Right lobe of liver (tissue), 6 donors: ENCODE data around the gene DCLK3. TPM values are rescaled to one million over a fixed set of nuclear protein-coding genes. Genes with fewer than 3 reads are reported as not detected.
A peak's percentile ranks its signal among the peaks of the same experiment; 100 is the strongest.

ENCODE experiments used
- ATAC-seq, 4 donors: fragments of 200-7000 bp; cut with Tn5 transposase; one replicate each; pipeline ENCODE4 v1.9.1; 2020; ENCODE audit warnings: mild to moderate bottlenecking in 4 of 4, moderate library complexity in 4 of 4
- DNase-seq, 3 donors: peaks; one replicate each; pipeline ENCODE4 v3.0.0-alpha.2; 2020
- H3K27ac ChIP-seq, 3 donors: fragments of 200-600 bp; one replicate each; pipeline ENCODE4 v1.8.0; 2022
- H3K27me3 ChIP-seq, 2 donors: fragments of 200-600 bp; one replicate each; pipeline ENCODE4 v1.8.0; 2022
- H3K36me3 ChIP-seq, 4 donors: fragments of 200-600 bp; sonication (generic) in 1 of 4; one replicate each; pipeline versions ENCODE4 v1.5.1 to v1.8.0; 2017 to 2022; ENCODE audit warnings: control low read depth in 1 of 4
- H3K4me1 ChIP-seq, 4 donors: fragments of 200-600 bp; sonication (generic) in 1 of 4; one replicate each; pipeline versions ENCODE4 v1.5.1 to v1.8.0; 2017 to 2022; ENCODE audit warnings: control low read depth in 1 of 4
- H3K4me3 ChIP-seq, 3 donors: fragments of 200-600 bp; one replicate each; pipeline ENCODE4 v1.8.0; 2022
- H3K9me3 ChIP-seq, 4 donors: fragments of 200-600 bp; sonication (generic) in 1 of 4; one replicate each; pipeline versions ENCODE4 v1.5.1 to v1.8.0; 2017 to 2022; ENCODE audit warnings: control low read depth in 1 of 4
- CTCF ChIP-seq, 4 donors: fragments of 200-600 bp in 3 of 4; fragments of 450-650 bp in 1 of 4; IDR thresholded peaks; one replicate each; pipeline versions ENCODE4 v1.5.1 to v1.8.0; 2016 to 2022; ENCODE audit warnings: antibody characterized with exemption in 4 of 4, mild to moderate bottlenecking in 2 of 4
- POLR2A ChIP-seq: fragments of 450-650 bp; IDR thresholded peaks from one replicate; pipeline ENCODE4 v1.6.1; 2017; ENCODE audit warnings: antibody characterized with exemption, mild to moderate bottlenecking
- WGBS: methylation state at CpG from one replicate; pipeline ENCODE4 v1.1.6; 2018; ENCODE audit warnings: low coverage, low lambda C conversion rate; ENCODE audit not compliant: insufficient coverage; ENCODE audit errors: missing lambda C conversion rate; 5-methylcytosine and 5-hydroxymethylcytosine counted together
- intact Hi-C, 2 donors: fragments of 100-400 bp; cut with DNase I; formaldehyde crosslinking; loops; one replicate each; pipeline versions ENCODE4 v1.11.2 to v1.14.1; 2022
- total RNA-seq, 6 experiments: library from RNA; depleted of rRNA in 2 of 6; stranded (reverse); fragments of >200 nt in 2 of 6; fragmentation: NEBNext Ultra II Directional in 3 of 6; extraction: Animal tissue kit (Norgen Biotek cat#: 25700) in 3 of 6; gene quantifications; one replicate each; pipeline versions ENCODE4 v1.1.0 to v1.2.4, GENCODE V29; 2016 to 2023
- donor health status: DM: no; HTN: yes; CAD: no.
- donor health status: DM: no; HTN: no; CAD: no.
- donor health status: DM: no; HTN: no; CAD: no.
- donor health status: DM: no; HTN: yes; CAD: no.
- donor health status: DM: no; HTN: yes; CAD: no.

DCLK3 gene
- total RNA-seq, 6 experiments from 2014 or later: 0.06 to 0.34 TPM; not detected in 4

GRCh38 chr3:36796161-36796560 lies 31.8 kb upstream of the DCLK3 start:
- ATAC-seq (no peak), DNase-seq (no peak)
- Histone ChIP-seq H3K36me3 (no peaks in the 10 kb centered on the region), H3K27me3 (no peaks in the 10 kb centered on the region), H3K4me1 (no peaks in the 10 kb centered on the region), H3K4me3 (no peak overlapping the region), H3K27ac (no peak overlapping the region), H3K9me3 (no peaks in the 10 kb centered on the region)
- TF ChIP-seq POLR2A: no peak
- no peak for TF ChIP-seq CTCF (IDR thresholded peaks at IDR 0.05)
- intact Hi-C loops: no loop called here
- 54% methylated on average over 2 of the region's 2 CpGs for WGBS

- WGBS: 67% methylated on average over 1 of the region's 1 CpG
- no peaks in the 10 kb centered on the region for H3K36me3 ChIP-seq
- H3K27me3 ChIP-seq: no peaks in the 10 kb centered on the region
- ATAC-seq: no peak
- TF ChIP-seq CTCF (IDR thresholded peaks at IDR 0.05) (no peak), POLR2A (no peak)
- intact Hi-C loops: no loop called here
- no peaks in the 10 kb centered on the region for H3K9me3 ChIP-seq
- H3K27ac ChIP-seq: no peak overlapping the region
- no peak overlapping the region for H3K4me3 ChIP-seq
- DNase-seq: no peak
- H3K4me1 ChIP-seq: no peaks in the 10 kb centered on the region
These were observed 31.3 kb upstream of the DCLK3 start for GRCh38 chr3:36795622-36796021.

- no peak overlapping the region for H3K27ac ChIP-seq
- H3K9me3 ChIP-seq: no peaks in the 10 kb centered on the region
- H3K4me1 ChIP-seq: no peaks in the 10 kb centered on the region
- TF ChIP-seq POLR2A (no peak), CTCF (IDR thresholded peaks at IDR 0.05) (peak in 1 of 4 donors; percentile 8)
- H3K4me3 ChIP-seq: no peak overlapping the region
- intact Hi-C loops: no loop called here
- no peak for DNase-seq
- no peaks in the 10 kb centered on the region for H3K36me3 ChIP-seq
- H3K27me3 ChIP-seq: no peaks in the 10 kb centered on the region
- ATAC-seq: peak in 2 of 4 donors; percentile 34 to 36
- 36% methylated on average over 3 of the region's 4 CpGs for WGBS
These were observed 28.0 kb upstream of the DCLK3 start for GRCh38 chr3:36792342-36792741.

GRCh38 chr3:36790765-36791164 lies 26.4 kb upstream of the DCLK3 start:
- Histone ChIP-seq H3K4me3 (no peak overlapping the region), H3K4me1 (no peaks in the 10 kb centered on the region), H3K9me3 (no peaks in the 10 kb centered on the region), H3K36me3 (no peaks in the 10 kb centered on the region), H3K27me3 (no peaks in the 10 kb centered on the region), H3K27ac (no peak overlapping the region)
- intact Hi-C loops: no loop called here
- TF ChIP-seq CTCF (IDR thresholded peaks at IDR 0.05) (no peak), POLR2A (no peak)
- ATAC-seq (no peak), DNase-seq (no peak)
- 43% methylated on average over 5 of the region's 6 CpGs for WGBS
